ENCODE results near the gene BABAM1. TPM values are rescaled to one million over a fixed set of nuclear protein-coding genes. Genes with fewer than 3 reads are reported as not detected.

BABAM1 gene
- polyA plus RNA-seq, 12 donors, result 73.5 to 168 (median 85.4) TPM; not detected in 1

DNA sequence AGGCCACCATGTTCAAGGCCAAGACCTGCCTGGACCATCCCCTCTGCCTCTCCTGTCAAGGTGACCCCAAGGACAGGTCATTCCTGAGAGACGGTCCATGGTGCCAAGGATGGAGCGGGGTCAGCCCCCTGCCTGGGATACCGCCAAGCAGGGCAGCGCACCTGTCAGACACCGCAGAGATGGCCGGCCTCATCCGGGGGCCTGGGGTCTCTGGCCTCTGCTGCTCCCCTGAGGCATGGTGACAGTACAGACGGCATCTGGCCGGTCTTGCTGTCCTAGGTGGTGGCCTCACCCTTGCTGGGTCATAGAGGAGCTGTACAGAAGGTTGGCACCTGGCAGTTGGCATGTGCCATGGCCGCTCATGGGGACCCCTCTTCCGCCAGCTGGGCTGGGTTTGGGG, 53.2 kb downstream of the BABAM1 start:
- DNase-seq, result no peak

DNA sequence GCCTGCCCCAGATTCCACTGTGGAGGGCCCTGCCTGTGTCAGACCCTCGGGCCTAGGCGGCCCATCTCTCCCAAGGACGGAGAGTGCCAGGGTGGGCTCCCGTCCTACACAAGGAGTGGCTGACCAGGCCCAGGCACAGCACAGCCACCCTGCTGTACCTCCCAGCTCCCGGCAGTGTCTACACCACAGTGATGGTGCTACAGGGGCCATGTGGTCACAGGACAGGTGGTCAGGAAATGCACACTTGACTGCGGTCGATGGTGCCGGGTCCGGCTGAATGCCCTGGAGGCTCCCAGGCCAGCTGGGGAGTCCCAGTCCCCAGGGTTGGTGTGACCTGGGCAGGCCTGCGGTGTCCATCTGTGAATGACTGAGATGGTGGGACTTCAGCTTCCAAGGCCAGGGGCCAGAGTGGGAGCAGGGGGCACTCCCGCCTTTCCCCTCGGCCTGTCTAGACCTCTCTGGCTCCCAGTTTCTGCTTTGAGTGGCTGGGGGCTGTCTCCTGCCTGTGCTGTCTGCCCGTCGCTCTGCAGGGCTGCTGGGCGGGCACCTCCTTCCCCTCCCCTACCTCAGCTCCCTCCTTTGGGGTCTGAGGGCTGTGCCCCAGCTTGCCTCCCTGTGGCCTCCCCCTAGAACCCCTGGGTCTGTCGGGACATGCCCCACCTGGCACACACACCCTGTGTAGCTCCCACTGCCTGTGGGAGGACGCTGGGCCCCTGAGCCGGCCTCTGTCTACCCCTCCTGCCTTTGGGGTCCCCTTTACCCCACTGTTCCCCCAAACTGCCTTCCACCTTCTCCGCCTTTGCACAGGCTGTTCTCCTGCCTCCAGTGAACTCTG, 54.6 kb downstream of the BABAM1 start:
- DNase-seq, result no peak

DNA sequence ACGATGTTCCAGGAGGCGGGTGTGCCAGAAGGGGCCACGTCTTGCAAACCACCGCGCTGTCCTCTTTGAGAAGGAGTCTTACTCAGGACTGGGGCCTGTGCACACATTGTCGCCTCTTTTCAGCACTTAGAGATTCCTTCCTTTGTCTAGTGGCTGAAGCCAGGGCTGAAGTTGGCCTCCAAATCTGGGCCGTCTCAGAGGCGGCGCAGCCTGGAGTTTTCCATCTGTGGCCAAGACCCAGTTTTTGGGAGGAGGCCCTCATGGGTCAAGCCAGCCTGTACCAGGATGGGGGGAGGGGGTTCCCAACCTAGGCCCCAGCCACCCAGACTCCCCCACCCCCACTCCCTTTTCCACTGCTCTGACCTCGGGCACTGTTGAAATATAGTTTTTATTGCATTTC, 55.6 kb downstream of the BABAM1 start:
- DNase-seq, result no peak

DNA sequence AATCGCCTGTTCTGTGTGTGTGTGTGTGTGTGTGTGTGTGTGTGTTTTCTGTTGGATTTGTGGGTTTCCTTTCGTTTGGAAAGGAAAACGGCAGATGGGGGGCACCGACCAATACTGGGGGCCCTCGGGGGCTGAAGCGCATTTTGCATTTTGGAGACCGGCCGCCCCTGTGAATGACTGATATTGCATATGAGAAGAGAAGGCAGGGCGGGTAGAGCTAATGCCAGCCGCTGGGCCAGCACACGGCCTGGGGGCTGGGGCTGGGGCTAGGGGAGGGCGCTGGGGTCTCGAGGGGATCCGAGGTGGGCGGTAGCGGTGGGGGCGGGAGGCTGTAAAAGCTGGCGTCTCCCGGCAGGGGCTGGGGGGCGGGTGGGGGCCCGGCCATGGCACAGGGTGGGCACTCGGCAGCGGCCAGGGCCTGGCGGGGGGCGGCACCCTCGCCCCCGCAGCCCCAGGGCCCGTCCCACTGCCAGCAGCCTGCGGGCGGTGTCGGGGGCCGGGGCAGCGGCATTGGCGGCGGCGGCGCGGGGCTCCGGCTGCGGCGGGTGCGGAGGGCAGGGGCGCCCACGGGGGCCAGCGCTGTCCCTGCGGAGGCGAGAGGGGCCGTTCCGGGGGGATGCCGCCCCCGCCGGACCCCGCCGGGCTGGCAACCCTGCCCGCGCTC, 56.2 kb downstream of the BABAM1 start:
- DNase-seq, result no peak

DNA sequence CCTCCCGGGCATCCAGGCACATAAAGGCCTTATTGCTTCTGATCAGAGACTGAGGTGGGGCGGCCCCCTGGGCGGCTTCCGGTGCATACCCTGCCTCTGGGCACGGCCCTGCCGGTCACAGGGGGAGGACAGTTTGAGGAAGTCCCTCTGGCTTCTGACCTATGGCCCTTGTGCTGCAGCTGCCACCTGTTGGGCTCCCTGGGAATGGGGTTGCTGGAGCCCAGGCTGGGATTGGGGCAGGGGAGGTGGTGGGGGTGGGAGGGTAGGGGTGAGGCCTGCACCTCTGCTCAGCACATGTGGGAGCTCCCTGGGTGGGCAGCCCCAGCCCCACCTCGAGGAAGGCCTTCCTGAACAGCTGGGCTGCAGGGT, 56.7 kb downstream of the BABAM1 start:
- no peak for DNase-seq

DNA sequence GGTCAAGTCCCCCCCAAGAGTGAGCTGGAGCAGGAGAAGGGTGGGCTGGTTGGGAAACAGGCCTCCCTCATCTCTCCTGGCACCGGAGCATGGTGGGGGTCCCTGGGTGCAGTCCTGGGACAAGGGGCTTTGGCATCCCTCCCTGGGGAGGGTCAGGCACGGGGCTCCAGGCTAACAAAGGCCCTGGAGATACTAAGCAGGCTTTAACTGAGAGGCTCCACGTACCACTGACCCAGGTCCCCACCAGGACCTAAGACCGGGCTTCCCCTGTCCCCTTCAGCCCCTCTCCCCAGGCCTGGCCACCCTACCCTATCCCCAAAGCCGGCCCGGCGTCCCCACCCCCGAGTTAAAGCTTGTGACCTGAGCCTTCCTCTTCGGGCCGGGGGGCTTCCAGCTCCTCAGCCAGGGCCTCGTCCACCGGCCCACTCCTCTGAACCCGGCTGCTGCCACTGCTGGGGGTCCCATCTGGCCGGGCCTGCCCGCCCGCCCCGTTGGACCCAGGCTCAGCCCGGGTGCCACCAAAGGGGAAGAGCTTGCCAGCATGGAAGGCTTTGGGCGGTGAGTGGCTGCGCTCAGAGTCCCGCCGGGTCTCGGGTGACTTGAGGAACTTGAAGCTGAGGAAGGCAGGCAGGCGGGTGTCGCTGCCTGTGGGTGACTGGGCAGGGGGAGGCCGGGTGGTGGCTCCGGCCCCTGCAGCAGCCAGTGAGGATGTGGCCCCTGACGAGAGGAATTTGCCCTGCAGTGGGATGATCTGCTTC, 57.3 kb downstream of the BABAM1 start:
- no peak for DNase-seq

DNA sequence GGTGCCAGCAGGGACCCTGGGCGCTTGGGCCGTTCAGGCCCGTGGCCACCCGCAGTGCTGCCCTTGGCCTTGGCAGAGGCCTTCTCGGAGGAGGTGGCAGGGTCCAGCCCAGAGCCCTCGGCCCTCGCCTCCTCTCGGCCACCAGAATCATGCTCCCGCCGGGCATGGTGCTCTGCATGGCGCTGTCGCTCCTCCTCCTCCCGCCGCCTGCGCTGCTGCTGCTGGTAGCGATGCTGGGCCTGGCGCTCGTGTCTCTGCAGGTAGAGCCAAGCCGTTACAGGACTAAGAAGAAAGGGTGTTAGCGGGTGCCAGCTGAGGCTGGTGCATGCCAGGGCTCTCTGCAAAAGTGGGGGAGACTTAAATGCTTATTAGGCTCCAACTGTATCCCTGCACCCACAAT, 57.9 kb downstream of the BABAM1 start:
- no peak for DNase-seq

DNA sequence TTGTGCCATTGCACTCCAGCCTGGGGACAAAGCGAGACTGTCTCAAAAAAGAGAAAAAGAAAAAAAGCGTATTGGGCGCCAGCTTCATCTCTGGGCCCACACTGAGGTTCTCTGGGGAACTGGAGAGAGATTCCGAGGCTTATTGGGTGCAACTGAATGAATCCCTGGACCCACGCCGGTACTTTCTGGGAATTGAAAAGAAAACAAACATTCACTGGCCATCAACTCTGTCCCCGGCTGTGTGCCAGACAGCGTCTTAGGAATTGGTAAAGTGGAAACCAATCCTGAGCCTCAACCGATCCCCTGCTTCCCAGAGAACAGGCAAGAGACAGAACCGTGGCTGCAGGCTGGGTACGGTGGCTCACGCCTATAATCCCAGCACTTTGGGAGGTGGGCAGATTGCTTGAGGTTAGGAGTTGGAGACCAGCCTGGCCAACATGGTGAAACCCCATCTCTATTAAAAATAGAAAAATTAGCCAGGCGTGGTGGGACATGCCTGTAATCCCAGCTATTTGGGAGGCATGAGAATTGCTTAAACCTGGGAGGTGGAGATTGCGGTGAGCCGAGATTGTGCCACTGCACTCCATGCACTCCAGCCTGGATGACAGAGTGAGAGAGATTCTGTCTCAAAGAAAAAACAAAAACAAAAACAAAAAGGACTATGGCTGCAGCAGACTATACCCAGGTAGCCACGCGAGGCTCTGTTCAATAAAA, 58.8 kb downstream of the BABAM1 start:
- no peak for DNase-seq

DNA sequence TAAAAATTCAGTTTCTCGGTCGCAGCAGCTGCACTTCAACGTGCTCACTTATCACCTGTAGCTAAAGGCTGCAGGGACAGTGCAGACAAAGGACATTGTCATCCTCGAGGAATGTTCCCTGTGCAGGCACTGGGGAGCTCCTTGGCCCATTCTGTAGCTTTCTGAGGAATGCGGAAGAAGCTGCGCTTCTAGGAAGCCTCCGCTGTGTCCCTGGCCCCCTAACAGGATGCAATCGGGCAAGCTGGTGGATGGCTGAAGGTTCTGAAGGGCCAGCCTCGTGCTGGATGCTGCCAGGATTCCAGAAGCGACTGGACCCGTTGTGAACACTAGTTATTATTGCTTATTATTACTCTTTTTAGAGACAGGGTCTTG, 59.3 kb downstream of the BABAM1 start:
- no peak for DNase-seq

DNA sequence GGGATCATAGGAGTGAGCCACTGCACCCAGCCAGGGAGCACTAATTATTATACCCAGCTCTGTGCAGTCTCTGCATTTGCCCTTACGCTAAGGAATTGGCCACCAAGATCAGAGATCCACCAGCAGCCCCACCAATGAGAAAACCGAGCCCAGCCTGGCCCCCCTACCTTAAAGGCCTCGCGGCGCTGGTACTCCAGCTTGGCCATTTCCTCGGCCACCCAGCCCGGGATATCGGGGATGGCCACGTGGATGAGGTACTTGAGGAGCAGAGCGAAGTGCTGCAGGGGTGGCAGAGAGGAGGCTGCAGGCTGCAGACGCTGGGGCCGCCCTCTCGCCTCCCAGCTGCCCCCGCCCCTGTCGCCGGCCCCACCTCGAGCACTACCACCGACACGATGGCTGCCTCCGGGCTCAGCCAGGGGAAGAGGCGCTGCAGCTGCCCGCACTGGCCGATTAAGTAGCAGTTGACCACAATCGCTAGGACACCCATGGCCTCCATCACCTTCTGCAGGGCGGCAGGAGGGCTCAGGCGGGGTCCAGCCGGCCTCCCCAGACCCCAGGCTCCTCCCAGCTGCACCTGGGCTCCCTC, 59.9 kb downstream of the BABAM1 start:
- DNase-seq, result no peak

DNA sequence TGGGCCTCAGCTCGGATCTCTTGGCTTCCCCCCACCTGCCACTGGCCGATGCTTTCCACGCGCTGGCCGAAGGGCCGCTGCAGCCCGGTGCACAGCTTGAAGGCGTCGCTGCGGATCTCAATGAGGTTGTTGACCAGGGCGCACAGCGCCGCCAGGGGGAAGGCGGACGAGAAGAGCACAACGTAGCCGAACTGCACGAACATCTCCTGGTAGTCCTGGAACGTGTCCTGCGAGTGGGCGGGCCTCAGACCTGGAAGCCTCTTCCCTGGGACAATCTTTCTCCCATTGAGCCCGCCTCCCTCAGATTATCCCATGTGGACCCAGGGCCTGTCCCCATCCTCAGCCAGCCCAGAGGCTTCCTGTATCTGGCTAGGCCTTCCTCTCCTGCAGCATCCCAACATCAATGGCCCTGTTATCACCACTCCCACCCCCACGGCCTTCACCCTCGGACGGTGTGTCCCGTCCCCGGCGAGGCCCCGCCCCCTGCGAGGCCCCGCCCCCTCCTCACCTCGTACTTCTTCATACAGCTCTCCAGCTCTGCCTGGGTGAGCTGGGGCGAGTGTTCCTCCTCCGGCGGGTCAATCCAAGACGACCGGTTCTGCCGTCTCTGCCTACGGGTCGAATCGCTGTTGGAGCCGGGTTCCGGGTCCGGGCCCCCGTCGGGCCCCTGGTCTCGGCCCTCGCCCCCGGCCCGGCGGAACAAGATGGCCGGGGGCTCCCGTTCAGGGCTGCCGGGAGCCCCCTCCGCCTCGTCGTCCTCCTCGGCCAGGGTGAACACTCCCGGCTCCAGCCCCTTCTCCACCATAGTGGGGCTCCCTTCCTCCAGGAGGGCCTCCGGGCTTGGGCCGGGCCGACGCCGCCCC, 60.6 kb downstream of the BABAM1 start:
- peak; percentile 68 for DNase-seq

Other genes with a start within 250 kb of the BABAM1 start
- gene CPAMD8, start 240.6 kb upstream of the BABAM1 start, polyA plus RNA-seq (ENCODE audit: insufficient read length in 12 of 12), result 10 to 100 TPM in 2 of 12 donors, 1 to 10 TPM in 9, not detected in 1; 1.6 to 30.7 (median 4.1) TPM
- gene HAUS8, start 192.0 kb upstream of the BABAM1 start, polyA plus RNA-seq (ENCODE audit: insufficient read length in 12 of 12), result 10 to 100 TPM in 3 of 12 donors, 1 to 10 TPM in 8, not detected in 1; 6.5 to 13.9 (median 9.2) TPM
- gene MYO9B, start 191.7 kb upstream of the BABAM1 start, polyA plus RNA-seq (ENCODE audit: insufficient read length in 12 of 12), result 10 to 100 TPM in 11 of 12 donors, not detected in 1; 22.7 to 73.4 (median 32.1) TPM
- 10 to 100 TPM in 11 of 12 donors, not detected in 1; 20.9 to 44.3 (median 25.3) TPM for gene USE1, start 52.1 kb upstream of the BABAM1 start, polyA plus RNA-seq (ENCODE audit: insufficient read length in 12 of 12)
- gene OCEL1, start 41.2 kb upstream of the BABAM1 start, polyA plus RNA-seq (ENCODE audit: insufficient read length in 12 of 12), result 10 to 100 TPM in 4 of 12 donors, 1 to 10 TPM in 7, not detected in 1; 6.5 to 22.5 (median 9.2) TPM
- gene NR2F6, start 21.5 kb upstream of the BABAM1 start, polyA plus RNA-seq (ENCODE audit: insufficient read length in 12 of 12), result 10 to 100 TPM in 11 of 12 donors, not detected in 1; 15.7 to 58.5 (median 21.3) TPM
- gene USHBP1, start 2.7 kb upstream of the BABAM1 start, polyA plus RNA-seq (ENCODE audit: insufficient read length in 12 of 12), result 10 to 100 TPM in 1 of 12 donors, 1 to 10 TPM in 10, not detected in 1; 4.3 to 17.2 (median 6.3) TPM
- 1 to 10 TPM in 4 of 12 donors, under 1 TPM in 6, not detected in 2; 0.49 to 2.2 (median 0.95) TPM for gene ANKLE1, start 14.5 kb downstream of the BABAM1 start, polyA plus RNA-seq (ENCODE audit: insufficient read length in 12 of 12)
- 10 to 100 TPM in 1 of 12 donors, 1 to 10 TPM in 10, not detected in 1; 4.5 to 15.3 (median 6.1) TPM for gene ABHD8, start 36.0 kb downstream of the BABAM1 start, polyA plus RNA-seq (ENCODE audit: insufficient read length in 12 of 12)
- 10 to 100 TPM in 11 of 12 donors, not detected in 1; 25.2 to 66.9 (median 29.3) TPM for gene MRPL34, start 38.4 kb downstream of the BABAM1 start, polyA plus RNA-seq (ENCODE audit: insufficient read length in 12 of 12)
- gene DDA1, start 42.1 kb downstream of the BABAM1 start, polyA plus RNA-seq (ENCODE audit: insufficient read length in 12 of 12), result 10 to 100 TPM in 11 of 12 donors, not detected in 1; 25.5 to 54.1 (median 30.3) TPM
- gene ANO8, start 67.4 kb downstream of the BABAM1 start, polyA plus RNA-seq (ENCODE audit: insufficient read length in 12 of 12), result 10 to 100 TPM in 2 of 12 donors, 1 to 10 TPM in 9, not detected in 1; 4.5 to 14.0 (median 6.0) TPM
- 10 to 100 TPM in 7 of 12 donors, 1 to 10 TPM in 4, not detected in 1; 6.7 to 22.0 (median 11.9) TPM for gene GTPBP3, start 70.1 kb downstream of the BABAM1 start, polyA plus RNA-seq (ENCODE audit: insufficient read length in 12 of 12)
- gene PLVAP, start 109.9 kb downstream of the BABAM1 start, polyA plus RNA-seq (ENCODE audit: insufficient read length in 12 of 12), result 10 to 100 TPM in 11 of 12 donors, not detected in 1; 33.3 to 86.9 (median 43.4) TPM
- gene CCDC194, start 126.8 kb downstream of the BABAM1 start, polyA plus RNA-seq (ENCODE audit: insufficient read length in 12 of 12), result not detected
- gene BST2, start 138.2 kb downstream of the BABAM1 start, polyA plus RNA-seq (ENCODE audit: insufficient read length in 12 of 12), result 10 to 100 TPM in 1 of 12 donors, 1 to 10 TPM in 9, not detected in 2; 3.5 to 10.0 (median 5.1) TPM
- gene MVB12A, start 152.6 kb downstream of the BABAM1 start, polyA plus RNA-seq (ENCODE audit: insufficient read length in 12 of 12), result 10 to 100 TPM in 11 of 12 donors, not detected in 1; 21.2 to 75.8 (median 24.3) TPM
- 1 to 10 TPM in 4 of 12 donors, under 1 TPM in 6, not detected in 2; 0.74 to 1.8 (median 0.99) TPM for gene TMEM221, start 181.2 kb downstream of the BABAM1 start, polyA plus RNA-seq (ENCODE audit: insufficient read length in 12 of 12)
- under 1 TPM in 3 of 12 donors, not detected in 9; 0.19 to 0.24 (median 0.20) TPM for gene NXNL1, start 193.5 kb downstream of the BABAM1 start, polyA plus RNA-seq (ENCODE audit: insufficient read length in 12 of 12)
- 10 to 100 TPM in 10 of 12 donors, 1 to 10 TPM in 1, not detected in 1; 9.5 to 25.9 (median 16.4) TPM for gene SLC27A1, start 203.1 kb downstream of the BABAM1 start, polyA plus RNA-seq (ENCODE audit: insufficient read length in 12 of 12)
- 10 to 100 TPM in 11 of 12 donors, not detected in 1; 35.8 to 77.5 (median 43.6) TPM for gene PGLS, start 244.2 kb downstream of the BABAM1 start, polyA plus RNA-seq (ENCODE audit: insufficient read length in 12 of 12)

All from muscle of arm (tissue), 12 donors.